K562 (cell line): ENCODE data around the gene HNRNPA2B1. TPM values are rescaled to one million over a fixed set of nuclear protein-coding genes. Genes with fewer than 3 reads are reported as not detected.

Experiments used
- AFF1 ChIP-seq, 2 experiments: fragments of 450-650 bp; IDR thresholded peaks; 2 replicates each; pipeline ENCODE4 v1.6.1; 2018; ENCODE audit warnings: mild to moderate bottlenecking in 2 of 2, low read depth in 1 of 2; ENCODE audit not compliant: partially characterized antibody in 2 of 2
- CBFA2T2 ChIP-seq: fragments of 450-650 bp; conservative IDR thresholded peaks from 2 replicates; pipeline ENCODE4 v1.6.1; 2017; ENCODE audit warnings: mild to moderate bottlenecking
- DLX4 ChIP-seq: fragments of 250-450 bp; sonication (Bioruptor Pico); IDR thresholded peaks from 2 replicates; pipeline ENCODE4 v1.6.1; 2021; ENCODE audit warnings: mild to moderate bottlenecking
- ETV1 ChIP-seq: fragments of 450-650 bp; conservative IDR thresholded peaks from 2 replicates; pipeline ENCODE4 v1.6.1; 2016; ENCODE audit warnings: missing genetic modification characterization, control low read depth, low read depth, missing compliant biosample characterization
- HCFC1 ChIP-seq: IDR thresholded peaks from 2 replicates; pipeline ENCODE4 v1.6.1; 2012; ENCODE audit warnings: low read depth, low read length, improper control_type of control experiment
- HMBOX1 ChIP-seq: sonication (generic); IDR thresholded peaks from 2 replicates; pipeline ENCODE4 v1.6.1; 2016
- KAT8 ChIP-seq: fragments of 450-650 bp; IDR thresholded peaks from 2 replicates; pipeline ENCODE4 v1.6.1; 2016; ENCODE audit warnings: low read depth, mild to moderate bottlenecking
- MEF2A ChIP-seq: IDR thresholded peaks from 2 replicates; pipeline ENCODE4 v1.6.1; 2011; ENCODE audit warnings: low read depth, mild to moderate bottlenecking, low read length, moderate library complexity; ENCODE audit not compliant: control insufficient read depth
- NFE2 ChIP-seq: IDR thresholded peaks from 2 replicates; pipeline ENCODE4 v1.6.1; 2014; ENCODE audit warnings: antibody characterized with exemption, low read depth
- PCBP1 ChIP-seq: fragments of 200-400 bp; formaldehyde crosslinking; IDR thresholded peaks from 2 replicates; pipeline ENCODE4 v1.6.1; 2018; ENCODE audit warnings: mild to moderate bottlenecking, low read depth, low read length; ENCODE audit not compliant: poor library complexity, severe bottlenecking
- PHB ChIP-seq: fragments of 250-450 bp; sonication (Bioruptor Pico); IDR thresholded peaks from 2 replicates; pipeline ENCODE4 v1.5.0; 2021
- POLR2A ChIP-seq: fragments of 450-650 bp; conservative IDR thresholded peaks from 2 replicates; pipeline ENCODE4 v1.6.1; 2016
- PREB ChIP-seq: sonication (generic); formaldehyde crosslinking; IDR thresholded peaks from 2 replicates; pipeline ENCODE4 v1.8.1; 2023; ENCODE audit warnings: mild to moderate bottlenecking, missing genetic modification reagents
- SMAD1 ChIP-seq: fragments of 150-350 bp; IDR thresholded peaks from 2 replicates; pipeline ENCODE4 v1.6.1; 2014; ENCODE audit warnings: low read length, low read depth; ENCODE audit not compliant: partially characterized antibody
- TAL1 ChIP-seq: fragments of 450-650 bp; IDR thresholded peaks from 2 replicates; pipeline ENCODE4 v1.6.1; 2016; ENCODE audit warnings: mild to moderate bottlenecking
- TCF7 ChIP-seq: sonication (generic); IDR thresholded peaks from 2 replicates; pipeline ENCODE4 v1.6.1; 2016; ENCODE audit warnings: antibody characterized with exemption, borderline replicate concordance
- ZBTB26 ChIP-seq: fragments of 450-650 bp; formaldehyde crosslinking; IDR thresholded peaks from 2 replicates; pipeline ENCODE4 v1.4.0; 2022; ENCODE audit warnings: missing genetic modification characterization
- ZFP1 ChIP-seq: fragments of 450-650 bp; formaldehyde crosslinking; IDR thresholded peaks from 2 replicates; pipeline ENCODE4 v1.4.0; 2020; ENCODE audit warnings: mild to moderate bottlenecking, mixed read lengths
- ZNF253 ChIP-seq: fragments of 250-450 bp; sonication (Bioruptor Pico); conservative IDR thresholded peaks from 2 replicates; pipeline ENCODE4 v1.6.1; 2021; ENCODE audit warnings: mild to moderate bottlenecking
- ZSCAN29 ChIP-seq: fragments of 450-650 bp; IDR thresholded peaks from 2 replicates; pipeline ENCODE4 v1.6.1; 2017
- polyA plus RNA-seq, 8 experiments: library from polyadenylated mRNA; depleted of rRNA in 4 of 8; stranded (reverse) in 5 of 8; unstranded in 3 of 8; fragments of >200 nt; fragmentation: Nextera tagmentation in 2 of 8; fragmentation: Illumina TruSeq in 1 of 8; extraction: Ambion mirVana in 2 of 8; extraction: Trizol in 1 of 8; gene quantifications; 2 replicates each; pipeline versions ENCODE4 v1.2.1 to v1.2.3, GENCODE V29; 2011 to 2014; ENCODE audit warnings: inconsistent platforms in 1 of 8, missing spikeins in 1 of 8
- total RNA-seq, 7 experiments: library from RNA; depleted of rRNA in 6 of 7; stranded (reverse); fragments of >200 nt in 6 of 7; fragmentation: Illumina TruSeq in 2 of 7; extraction: Trizol in 2 of 7; gene quantifications; 2 replicates each; pipeline versions ENCODE4 v1.2.1 to v1.2.3, GENCODE V29; 2011 to 2021; ENCODE audit warnings: low replicate concordance in 1 of 7

HNRNPA2B1 gene
- total and polyA plus RNA-seq, 9 of the 15 experiments (the other 6 are each of a cell fraction or from before 2014, with no cell fraction given) = 630 to 1,989 (median 865) TPM

GRCh38 chr7:26187380-26188205, 13.0 kb downstream of the HNRNPA2B1 start (continued):
- TF ChIP-seq ZBTB26 (CRISPR knock-in tag) = peak; percentile 68; the same call in 1 of the 2 replicates
- no peak for TF ChIP-seq CBFA2T2
- no peak for TF ChIP-seq TCF7
- no peak for TF ChIP-seq KAT8
- TF ChIP-seq NFE2 = no peak
- peak; percentile 40 for TF ChIP-seq SMAD1
- peak; percentile 10; the same call in 1 of the 2 replicates for TF ChIP-seq HCFC1
- no peak for TF ChIP-seq PREB
- peak; percentile 12; the same call in 1 of the 2 replicates for TF ChIP-seq DLX4 (CRISPR knock-in tag)
- TF ChIP-seq PCBP1 = no peak
- TF ChIP-seq PHB (CRISPR knock-in tag) = no peak; the same call in 1 of the 2 replicates
- no peak for TF ChIP-seq MEF2A
- TF ChIP-seq ZSCAN29 = peak; percentile 48
- 0 out of 2 replicates have a peak, but pooled peaks have one; percentile 9 for TF ChIP-seq ZFP1 (CRISPR knock-in tag)
- TF ChIP-seq TAL1 = no peak
- TF ChIP-seq ETV1 = no peak
- TF ChIP-seq POLR2A = peak; percentile 86
- TF ChIP-seq AFF1 (IDR thresholded peaks at IDR 0.05; ENCODE audit: low read depth in 1 of 2, partially characterized antibody in 2 of 2) = no peak
- TF ChIP-seq HMBOX1 = peak; percentile 76
- TF ChIP-seq ZNF253 = peak; percentile 59; the same call in 1 of the 2 replicates
